ENCODE data around the gene ATP6V0E1.

Gene ATP6V0E1

DNA sequence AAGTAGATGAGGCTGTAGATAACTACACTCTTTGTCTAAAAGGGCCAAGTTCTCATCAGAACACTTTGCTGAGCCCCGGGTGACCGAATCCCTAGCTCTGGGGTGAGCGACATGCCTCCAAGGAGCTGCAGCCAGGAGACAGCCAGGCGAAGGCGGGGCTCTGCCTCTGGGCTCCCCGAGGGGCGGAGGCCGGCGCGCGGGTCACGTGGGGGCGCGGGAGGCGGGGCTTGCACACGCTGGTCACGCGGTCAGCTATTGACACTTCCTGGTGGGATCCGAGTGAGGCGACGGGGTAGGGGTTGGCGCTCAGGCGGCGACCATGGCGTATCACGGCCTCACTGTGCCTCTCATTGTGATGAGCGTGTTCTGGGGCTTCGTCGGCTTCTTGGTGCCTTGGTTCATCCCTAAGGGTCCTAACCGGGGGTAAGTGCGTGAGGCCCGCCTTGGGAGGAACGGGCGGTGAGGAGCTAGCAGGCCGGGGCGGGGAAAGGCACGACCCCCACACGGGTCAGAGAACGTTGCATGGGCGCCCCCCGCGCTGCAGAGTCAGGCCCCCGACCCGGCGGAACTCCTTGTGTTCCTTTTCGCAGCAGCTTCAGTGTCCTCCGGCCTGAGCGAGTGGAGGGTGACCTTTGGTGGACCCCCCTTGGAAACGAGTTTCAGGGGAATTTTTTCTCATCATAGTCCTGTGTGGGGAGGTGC is at the start of gene ATP6V0E1:
Gene ATP6V0E1 (plus strand): TSS at position 230 of the 702 bp plus-strand sequence. CDS start 90 bp downstream, at position 320.
- peak; percentile 92 for DNase-seq

DNA sequence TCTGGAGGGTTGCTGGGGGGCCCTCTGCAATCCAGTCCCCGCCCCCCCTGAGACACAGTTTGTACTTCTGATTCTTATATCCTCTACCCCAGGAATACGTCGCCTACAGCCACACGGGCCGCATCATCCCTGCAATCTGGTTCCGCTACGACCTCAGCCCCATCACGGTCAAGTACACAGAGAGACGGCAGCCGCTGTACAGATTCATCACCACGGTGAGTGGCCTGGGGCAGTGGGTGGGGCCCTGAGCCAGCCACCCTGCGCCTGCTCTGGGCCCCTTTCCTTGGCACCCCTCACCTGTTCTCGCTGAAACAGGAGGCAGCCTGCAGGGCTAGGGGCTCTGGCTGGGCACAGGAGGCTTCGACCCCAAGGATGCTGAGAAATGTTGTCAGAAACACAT is 48.5 kb upstream of the ATP6V0E1 start:
- DNase-seq = no peak

GRCh38 chr5:172936401-172936800 is 47.2 kb upstream of the ATP6V0E1 start:
- no peak for DNase-seq

DNA sequence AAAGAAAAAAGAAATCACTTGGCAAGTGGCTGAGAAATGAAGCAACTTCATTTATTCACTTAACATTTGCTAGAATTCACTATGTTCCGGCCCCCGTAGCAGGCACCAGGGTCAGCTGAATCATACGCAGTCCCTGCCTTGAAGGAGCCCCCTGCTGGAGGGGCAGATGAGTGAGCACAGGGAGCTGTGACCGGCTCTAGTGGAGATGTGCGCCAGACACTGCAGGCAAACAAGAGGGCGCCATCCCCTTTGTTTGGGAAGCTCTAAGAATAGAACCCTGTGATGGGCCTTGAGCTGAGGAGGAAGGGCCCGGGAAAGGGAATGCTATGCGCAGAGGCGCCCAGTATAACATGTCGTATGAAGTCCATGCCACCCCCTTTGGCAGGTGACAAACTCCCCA is 44.5 kb upstream of the ATP6V0E1 start:
- DNase-seq = no peak

DNA sequence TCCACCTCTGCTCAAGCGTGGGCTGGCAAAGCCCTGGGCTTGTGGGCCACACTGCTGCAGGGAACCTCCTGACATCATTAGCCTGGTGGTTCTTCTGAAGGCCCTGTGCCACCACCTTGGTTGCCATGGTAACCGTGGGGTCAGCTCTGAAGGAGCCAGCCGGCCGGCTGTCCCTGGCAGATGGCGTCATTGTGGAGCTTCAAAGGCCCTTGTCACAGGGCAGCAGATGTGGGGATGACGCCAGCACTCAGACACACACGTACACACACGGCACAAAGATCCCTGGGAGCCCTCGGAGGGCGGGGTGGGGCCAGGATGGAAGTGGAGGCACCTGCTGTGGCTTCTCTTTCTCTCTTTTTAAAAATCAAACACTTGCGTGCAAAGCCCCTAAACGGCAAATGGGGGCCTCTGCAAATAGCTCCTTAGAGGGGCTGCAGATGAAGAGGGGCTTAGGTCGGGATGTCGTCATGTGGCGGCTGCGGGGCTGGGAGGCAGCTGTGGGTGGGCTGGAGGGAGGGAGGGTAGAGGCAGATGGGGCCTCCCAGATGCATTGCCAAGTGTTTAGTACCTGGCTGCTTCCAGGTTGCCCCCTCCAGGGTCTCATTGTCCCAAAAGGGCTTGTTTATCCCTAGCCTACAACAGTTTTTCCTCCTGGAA is 43.8 kb upstream of the ATP6V0E1 start:
- DNase-seq = no peak

DNA sequence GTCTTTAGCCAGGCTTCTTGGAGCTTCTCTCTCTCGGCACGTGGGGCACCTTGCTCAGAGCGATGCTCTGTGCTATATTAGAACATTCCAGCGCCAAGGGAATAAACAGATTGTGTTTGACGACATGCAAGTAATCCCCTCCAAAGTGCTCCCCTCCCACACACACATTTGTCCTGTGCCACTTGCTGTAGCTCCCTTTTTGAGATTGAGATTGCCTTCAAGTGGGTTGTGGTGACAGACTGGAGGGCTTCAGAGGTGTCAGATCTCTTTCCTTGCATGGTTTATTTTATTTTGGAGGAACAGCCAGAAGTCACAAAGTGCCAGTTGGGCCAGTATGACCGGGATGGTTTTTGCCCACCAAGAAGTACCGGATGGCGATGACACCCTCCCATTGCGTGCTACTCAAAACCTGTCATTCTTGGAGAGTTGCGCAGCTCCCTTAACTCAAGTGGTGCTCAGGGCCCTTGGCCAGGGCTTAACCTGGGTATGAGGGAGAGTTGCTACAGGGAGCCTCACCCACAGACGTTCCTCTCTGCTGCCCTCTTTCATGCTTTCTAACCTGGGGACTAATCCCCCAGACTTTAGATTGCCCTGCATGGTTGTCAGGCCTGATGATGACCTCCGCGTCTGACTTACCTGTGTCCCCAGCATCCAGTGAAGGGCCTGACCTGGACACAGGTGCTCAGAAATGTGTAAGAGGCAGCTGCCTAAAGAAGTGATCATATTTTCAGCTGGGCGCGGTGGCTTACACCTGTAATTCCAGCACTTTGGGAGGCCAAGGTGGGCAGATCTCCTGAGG is 43.1 kb upstream of the ATP6V0E1 start:
- no peak for DNase-seq

GRCh38 chr5:172941067-172941516 is 42.5 kb upstream of the ATP6V0E1 start:
- DNase-seq = no peak

- DNase-seq = no peak
Measured at GRCh38 chr5:172942556-172942955, 41.0 kb upstream of the ATP6V0E1 start.

DNA sequence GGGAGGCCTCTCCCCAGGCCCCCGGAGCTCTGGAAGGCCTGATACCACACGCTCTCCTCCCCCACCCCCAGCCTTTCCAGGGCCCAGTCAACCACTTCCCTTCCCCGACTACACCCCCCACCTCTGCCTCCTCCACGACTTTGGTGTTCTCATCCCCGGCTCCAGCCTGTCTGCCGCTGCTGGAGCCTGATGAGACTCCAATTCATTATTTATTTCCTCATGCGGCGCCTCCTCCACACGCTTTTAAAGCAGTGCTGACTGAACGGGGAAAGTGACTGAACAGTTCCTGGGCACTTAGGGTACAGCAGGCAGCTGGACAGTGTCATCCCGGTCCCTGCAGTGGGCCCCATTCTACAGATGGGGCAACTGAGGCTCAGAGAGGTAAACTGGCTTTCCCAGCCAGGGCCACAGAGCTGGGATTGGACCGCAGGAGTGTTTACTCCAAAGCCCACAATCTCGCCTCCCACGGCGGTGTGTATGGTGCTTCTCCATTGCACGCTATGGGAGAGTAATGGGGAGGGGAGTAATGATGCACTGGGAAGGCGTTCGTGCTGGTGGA is 40.2 kb upstream of the ATP6V0E1 start:
- DNase-seq = no peak

GRCh38 chr5:172943906-172944305 is 39.7 kb upstream of the ATP6V0E1 start:
- DNase-seq = no peak

- DNase-seq = no peak
Measured at GRCh38 chr5:172944741-172945140, 38.8 kb upstream of the ATP6V0E1 start.

DNA sequence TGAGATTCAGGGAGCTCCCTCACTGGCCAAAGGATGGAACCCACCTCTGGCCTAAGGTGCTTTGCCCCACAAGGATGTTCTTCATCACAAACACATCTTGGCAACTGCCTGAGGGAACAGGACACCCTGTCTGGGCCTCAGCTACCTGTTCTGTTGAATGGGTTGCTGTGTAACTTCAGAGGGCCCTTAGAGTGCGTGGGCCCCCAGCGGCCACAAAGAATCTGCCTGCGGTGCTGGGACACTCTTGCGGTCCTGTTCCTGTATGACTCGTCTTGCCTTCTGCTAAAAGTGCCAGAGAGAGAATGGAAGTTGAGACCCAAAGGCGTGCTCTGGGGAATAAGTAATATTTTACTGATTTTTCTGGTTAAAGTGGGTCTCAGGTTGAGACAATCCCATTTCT is 38.4 kb upstream of the ATP6V0E1 start:
- DNase-seq = no peak

GRCh38 chr5:172946146-172946545 is 37.4 kb upstream of the ATP6V0E1 start:
- no peak for DNase-seq

GRCh38 chr5:172949426-172949825 is 34.1 kb upstream of the ATP6V0E1 start:
- DNase-seq = no peak

DNA sequence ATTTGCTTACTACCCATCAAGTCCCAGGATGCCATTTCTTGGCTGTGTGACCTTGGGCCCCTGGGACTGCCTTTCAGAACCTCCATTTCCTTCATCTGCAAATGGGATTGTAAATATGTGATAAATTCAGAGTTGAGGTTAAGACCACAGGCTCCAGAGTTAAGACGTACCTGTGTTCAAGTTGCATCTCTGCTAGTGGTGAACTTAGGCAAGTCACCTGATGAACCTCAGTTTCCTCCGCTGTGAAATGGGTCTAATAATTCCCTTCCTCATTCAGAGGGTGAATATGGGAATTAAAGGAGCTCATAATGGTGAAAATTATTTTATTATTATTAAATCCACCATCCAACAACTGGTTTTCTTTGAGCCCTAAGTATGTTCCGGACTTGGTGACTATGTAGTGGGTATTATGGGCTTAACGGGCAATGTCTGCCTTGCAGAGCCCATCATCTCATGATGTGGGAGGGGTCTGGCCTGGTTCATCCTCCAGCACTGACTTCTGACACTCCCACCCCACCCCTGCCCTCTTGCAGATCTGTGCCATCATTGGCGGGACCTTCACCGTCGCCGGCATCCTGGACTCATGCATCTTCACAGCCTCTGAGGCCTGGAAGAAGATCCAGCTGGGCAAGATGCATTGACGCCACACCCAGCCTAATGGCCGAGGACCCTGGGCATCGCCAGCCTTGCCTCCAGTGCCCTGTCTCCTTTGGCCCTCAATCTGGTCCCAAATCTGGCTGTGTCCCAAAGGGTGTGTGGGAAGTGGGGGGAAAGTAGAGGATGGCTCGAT is 33.2 kb upstream of the ATP6V0E1 start:
- no peak for DNase-seq

DNA sequence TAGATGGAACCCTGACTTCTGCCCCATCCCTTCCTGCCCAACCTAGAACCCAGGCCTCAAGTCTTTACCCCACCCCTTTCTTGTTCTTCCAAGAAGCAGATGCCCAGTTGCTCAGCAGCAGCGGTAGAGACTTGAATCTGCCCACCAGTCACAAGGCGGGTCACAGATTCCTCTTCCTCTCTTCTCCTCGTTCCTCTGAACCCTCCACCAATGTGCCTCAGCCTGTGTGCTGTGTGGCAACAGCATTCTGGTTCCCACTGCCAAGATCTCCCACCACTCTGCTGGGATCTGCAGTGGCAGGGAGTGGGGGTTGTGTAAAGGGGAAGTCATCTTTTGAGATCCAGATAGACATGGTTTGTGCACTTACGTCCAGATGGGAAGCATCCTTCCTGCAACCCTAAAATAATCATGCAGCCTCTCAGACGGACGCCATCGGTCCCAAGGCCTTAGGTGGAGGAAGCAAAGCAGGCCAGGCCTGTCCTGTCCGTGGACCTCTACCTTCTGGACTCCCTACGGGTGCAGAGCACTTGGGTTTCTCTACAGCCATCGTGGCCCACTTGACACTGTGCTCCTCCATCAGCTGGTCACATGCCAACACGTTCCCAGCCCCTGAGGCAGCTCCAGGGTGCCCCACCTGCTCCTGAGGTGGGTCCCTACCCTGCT is 32.1 kb upstream of the ATP6V0E1 start:
- no peak for DNase-seq

DNA sequence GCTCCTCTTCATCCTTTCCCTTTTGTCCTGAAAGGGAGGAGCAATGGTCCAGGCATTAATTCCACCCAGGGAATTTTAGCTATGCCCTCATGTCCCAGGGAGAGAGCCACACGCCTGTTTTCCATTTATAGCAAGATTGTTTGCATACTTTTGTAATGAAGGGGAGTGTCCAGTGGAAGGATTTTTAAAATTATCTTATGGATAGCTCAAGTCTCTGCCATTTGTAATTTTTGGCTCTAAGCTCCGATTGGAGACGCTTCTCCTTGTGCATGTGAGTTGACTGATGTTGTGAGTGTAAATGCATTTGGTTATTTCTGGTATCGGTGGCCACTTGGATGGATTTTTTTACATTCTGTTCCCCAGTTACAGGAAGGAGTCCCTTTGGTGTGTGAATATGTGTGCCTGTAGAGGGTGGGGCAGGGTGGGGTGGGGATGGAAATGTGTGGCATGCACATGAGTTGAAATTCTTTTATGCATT is 31.5 kb upstream of the ATP6V0E1 start:
- DNase-seq = no peak

DNA sequence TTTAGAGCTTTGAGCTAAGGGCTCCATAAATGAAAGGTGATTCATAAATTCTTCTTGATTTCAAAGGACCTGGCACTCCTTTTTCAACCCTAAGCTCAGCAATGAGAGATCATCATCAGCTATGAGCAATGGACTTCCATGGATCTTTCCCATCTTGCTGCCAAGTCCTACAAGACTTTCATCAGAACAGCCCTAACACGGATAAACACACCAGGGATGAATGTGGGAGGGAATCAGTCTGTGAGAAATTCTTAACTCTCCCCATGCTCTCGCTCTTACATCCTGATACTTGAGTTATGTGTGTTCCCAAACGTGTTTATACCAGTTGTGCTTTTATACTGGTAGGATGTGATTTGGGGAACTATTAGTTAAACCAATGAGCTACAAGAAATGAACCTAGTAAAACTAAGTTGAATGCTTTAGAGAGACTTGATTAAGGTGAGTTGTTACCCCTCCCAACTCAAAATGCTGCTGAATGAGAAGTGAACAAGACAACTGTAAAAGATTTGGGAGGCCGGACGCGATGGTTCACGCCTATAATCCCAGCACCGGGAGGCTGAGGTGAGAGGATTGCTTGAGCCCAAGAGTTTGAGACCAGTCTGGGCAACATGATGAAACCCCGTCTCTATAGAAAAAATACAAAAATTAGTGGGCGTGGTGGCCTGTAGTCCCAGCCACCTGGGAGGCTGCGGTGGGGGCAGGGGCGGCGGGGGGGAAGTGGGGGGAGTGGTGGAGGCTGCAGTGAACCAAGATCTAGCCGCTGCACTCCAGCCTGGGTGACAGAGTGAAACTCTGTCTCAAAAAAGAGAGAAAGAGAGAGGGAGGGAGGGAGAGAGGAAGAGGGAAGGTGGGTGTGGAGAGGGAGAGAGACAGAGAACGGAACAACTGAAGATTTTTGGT is 29.5 kb upstream of the ATP6V0E1 start:
- no peak for DNase-seq

GRCh38 chr5:172954751-172955159 is 28.8 kb upstream of the ATP6V0E1 start:
- no peak for DNase-seq

- DNase-seq = no peak
Measured at GRCh38 chr5:172956228-172956627, 27.3 kb upstream of the ATP6V0E1 start.

GRCh38 chr5:172956936-172957335 is 26.6 kb upstream of the ATP6V0E1 start:
- DNase-seq = no peak

Data from CD4-positive, alpha-beta T cell treated with Interleukin-21 for 1 hour (primary cell).